WTC11 (cell line): ENCODE results near the gene KEAP1. TPM values are rescaled to one million over a fixed set of nuclear protein-coding genes. Genes with fewer than 3 reads are reported as not detected.

ENCODE experiments used
- ATAC-seq: fragments of 200-7000 bp; cut with Tn5 transposase; 2 replicates; pipeline ENCODE4 v1.10.0; 2021; ENCODE audit warnings: mild to moderate bottlenecking, moderate library complexity
- CTCF ChIA-PET: fragments of 300-600 bp; sonication (Branson Sonifier 250); formaldehyde crosslinking; loops from one replicate; lab custom pipeline; 2021; ENCODE audit warnings: antibody characterized with exemption; lab: Charles Lee
- POLR2A ChIA-PET: fragments of 350-600 bp; sonication (Branson Sonifier 250); formaldehyde crosslinking; loops from one replicate; lab custom pipeline; 2021; ENCODE audit warnings: antibody characterized with exemption; lab: Charles Lee
- DNase-seq: peaks from one replicate; pipeline ENCODE4 v3.0.0; 2021; ENCODE audit warnings: low spot score
- H3K27ac Mint-ChIP-seq: 2 replicates; pipeline ENCODE4 v1.8.0; 2021; ENCODE audit warnings: mixed read lengths
- H3K27me3 Mint-ChIP-seq: 2 replicates; pipeline ENCODE4 v1.8.0; 2021; ENCODE audit warnings: low read depth, mild to moderate bottlenecking, moderate library complexity, mixed read lengths
- H3K36me3 Mint-ChIP-seq: 2 replicates; pipeline ENCODE4 v1.8.0; 2021; ENCODE audit warnings: mixed read lengths
- H3K4me1 Mint-ChIP-seq: 2 replicates; pipeline ENCODE4 v1.8.0; 2022; ENCODE audit warnings: mixed read lengths
- H3K4me3 Mint-ChIP-seq: 2 replicates; pipeline ENCODE4 v1.8.0; 2021; ENCODE audit warnings: mild to moderate bottlenecking, moderate library complexity, mixed read lengths
- H3K9me3 Mint-ChIP-seq: 2 replicates; pipeline ENCODE4 v1.8.0; 2021; ENCODE audit warnings: mixed read lengths
- GTF2I ChIP-seq: fragments of 250-450 bp; sonication (Bioruptor Pico); conservative IDR thresholded peaks from 2 replicates; pipeline ENCODE4 v1.4.0; 2021; ENCODE audit warnings: mild to moderate bottlenecking
- HMGA2 ChIP-seq: fragments of 250-450 bp; sonication (Bioruptor Pico); IDR thresholded peaks from 2 replicates; pipeline ENCODE4 v1.4.0; 2021; ENCODE audit warnings: mild to moderate bottlenecking, moderate library complexity
- IRF2 ChIP-seq: sonication (generic); formaldehyde crosslinking; IDR thresholded peaks from 2 replicates; pipeline ENCODE4 v1.8.0; 2022; ENCODE audit warnings: low read depth, missing genetic modification reagents, borderline replicate concordance
- KAT7 ChIP-seq: sonication (generic); formaldehyde crosslinking; IDR thresholded peaks from 2 replicates; pipeline ENCODE4 v1.8.1; 2023; ENCODE audit warnings: missing genetic modification reagents, mild to moderate bottlenecking, borderline replicate concordance
- MYBL2 ChIP-seq: sonication (generic); formaldehyde crosslinking; IDR thresholded peaks from 2 replicates; pipeline ENCODE4 v1.8.1; 2023; ENCODE audit warnings: mild to moderate bottlenecking, moderate library complexity, missing genetic modification reagents
- NR3C1 ChIP-seq: sonication (generic); formaldehyde crosslinking; conservative IDR thresholded peaks from 2 replicates; pipeline ENCODE4 v1.8.1; 2023; ENCODE audit warnings: low read depth, mild to moderate bottlenecking, missing genetic modification reagents
- SOX15 ChIP-seq: fragments of 250-450 bp; sonication (Bioruptor Pico); IDR thresholded peaks from 2 replicates; pipeline ENCODE4 v1.9.0; 2021; ENCODE audit warnings: mild to moderate bottlenecking
- TEAD1 ChIP-seq: sonication (generic); formaldehyde crosslinking; IDR thresholded peaks from 2 replicates; pipeline ENCODE4 v1.8.0; 2022; ENCODE audit warnings: mild to moderate bottlenecking, missing genetic modification reagents
- TP53 ChIP-seq: sonication (generic); formaldehyde crosslinking; IDR thresholded peaks from 2 replicates; pipeline ENCODE4 v1.8.1; 2023; ENCODE audit warnings: mild to moderate bottlenecking, missing genetic modification reagents
- ZNF138 ChIP-seq: sonication (generic); formaldehyde crosslinking; conservative IDR thresholded peaks from 2 replicates; pipeline ENCODE4 v1.8.1; 2022; ENCODE audit warnings: mild to moderate bottlenecking, moderate library complexity, missing genetic modification reagents
- ZNF232 ChIP-seq: sonication (generic); formaldehyde crosslinking; IDR thresholded peaks from 2 replicates; pipeline ENCODE4 v1.8.0; 2022; ENCODE audit warnings: mild to moderate bottlenecking, missing genetic modification reagents
- ZNF263 ChIP-seq: sonication (generic); formaldehyde crosslinking; IDR thresholded peaks from 2 replicates; pipeline ENCODE4 v1.8.1; 2022; ENCODE audit warnings: low read depth, mild to moderate bottlenecking, moderate library complexity, missing genetic modification reagents
- total RNA-seq: library from RNA; stranded (reverse); gene quantifications from 3 replicates; pipeline ENCODE4 v1.2.3, GENCODE V29; 2021
- TF ChIP-seq, protein P1 (sequence below): sonication (generic); formaldehyde crosslinking; IDR thresholded peaks from 2 replicates; pipeline ENCODE4 v1.8.0; 2022; ENCODE audit warnings: mild to moderate bottlenecking, missing genetic modification reagents
- TF ChIP-seq, protein P2 (sequence below): sonication (generic); formaldehyde crosslinking; IDR thresholded peaks from 2 replicates; pipeline ENCODE4 v1.8.1; 2022; ENCODE audit warnings: low read depth, mild to moderate bottlenecking, moderate library complexity, missing genetic modification reagents, borderline replicate concordance
- TF ChIP-seq, protein P3 (sequence below): sonication (generic); formaldehyde crosslinking; IDR thresholded peaks from 2 replicates; pipeline ENCODE4 v1.8.1; 2022; ENCODE audit warnings: missing genetic modification reagents, borderline replicate concordance
- TF ChIP-seq, protein P4 (sequence below): sonication (generic); formaldehyde crosslinking; IDR thresholded peaks from 2 replicates; pipeline ENCODE4 v1.8.1; 2023; ENCODE audit warnings: mild to moderate bottlenecking, moderate library complexity, missing genetic modification reagents
- TF ChIP-seq, protein P5 (sequence below): sonication (generic); formaldehyde crosslinking; IDR thresholded peaks from 2 replicates; pipeline ENCODE4 v1.8.1; 2022; ENCODE audit warnings: mild to moderate bottlenecking, moderate library complexity, missing genetic modification reagents
- TF ChIP-seq, protein P6 (sequence below): sonication (generic); formaldehyde crosslinking; IDR thresholded peaks from 2 replicates; pipeline ENCODE4 v1.8.0; 2022; ENCODE audit warnings: mild to moderate bottlenecking, missing genetic modification reagents
- TF ChIP-seq, protein P7 (sequence below): sonication (generic); formaldehyde crosslinking; IDR thresholded peaks from 2 replicates; pipeline ENCODE4 v1.8.0; 2022; ENCODE audit warnings: missing genetic modification reagents
- TF ChIP-seq, protein P8 (sequence below): sonication (generic); formaldehyde crosslinking; IDR thresholded peaks from 2 replicates; pipeline ENCODE4 v1.8.1; 2023; ENCODE audit warnings: mild to moderate bottlenecking, missing genetic modification reagents

Gene KEAP1
- total RNA-seq, 1 experiment from 2014 or later = 68.7 TPM

DNA sequence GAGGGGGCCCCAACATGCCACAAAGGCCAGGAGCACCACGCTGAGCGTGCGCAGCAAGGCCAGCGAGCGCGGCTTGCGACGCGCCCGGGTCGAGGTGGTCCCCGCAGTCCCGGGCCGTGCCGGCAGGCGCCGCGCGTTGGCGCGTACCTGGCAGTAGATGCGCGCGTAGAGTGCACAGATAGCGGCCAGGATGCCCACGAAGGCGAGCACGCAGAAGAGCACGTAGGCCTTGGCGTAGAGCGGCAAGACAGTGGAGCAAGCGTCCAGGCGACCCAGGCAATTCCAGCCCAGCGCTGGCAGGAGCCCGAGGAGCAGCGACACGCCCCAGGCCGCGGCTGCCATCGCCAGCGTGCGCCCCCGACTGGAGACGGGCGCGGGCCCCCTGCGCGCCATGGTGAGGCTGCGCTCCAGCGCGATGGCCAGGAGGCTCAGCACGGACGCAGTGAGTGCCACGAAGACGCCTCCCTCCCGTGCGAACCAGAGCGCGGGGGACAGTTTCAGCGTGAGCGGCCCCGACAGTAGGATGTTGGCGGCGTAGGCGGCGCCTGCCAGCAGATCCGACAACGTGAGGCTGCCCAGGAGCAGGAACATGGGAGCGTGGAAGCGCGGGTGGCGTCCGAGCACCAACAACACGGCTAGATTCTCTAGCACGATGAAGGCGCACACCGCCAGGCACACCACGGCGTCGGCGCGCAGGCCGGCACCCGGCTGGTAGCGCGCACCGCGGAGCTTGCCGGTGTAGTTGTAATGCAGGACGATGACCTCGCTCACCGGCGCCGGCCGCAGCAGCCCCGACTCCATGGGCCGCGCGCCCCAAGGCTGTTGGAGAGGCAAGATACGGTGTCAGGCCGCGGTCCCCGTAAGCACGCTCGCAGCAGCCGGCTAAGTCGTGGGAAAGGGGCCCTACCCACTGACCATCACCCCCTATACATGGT lies 11.3 kb upstream of the KEAP1 start (continued):
- TF ChIP-seq, protein P1, sequence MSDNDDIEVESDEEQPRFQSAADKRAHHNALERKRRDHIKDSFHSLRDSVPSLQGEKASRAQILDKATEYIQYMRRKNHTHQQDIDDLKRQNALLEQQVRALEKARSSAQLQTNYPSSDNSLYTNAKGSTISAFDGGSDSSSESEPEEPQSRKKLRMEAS (CRISPR knock-in tag) = peak; percentile 90
- TF ChIP-seq, protein P2, sequence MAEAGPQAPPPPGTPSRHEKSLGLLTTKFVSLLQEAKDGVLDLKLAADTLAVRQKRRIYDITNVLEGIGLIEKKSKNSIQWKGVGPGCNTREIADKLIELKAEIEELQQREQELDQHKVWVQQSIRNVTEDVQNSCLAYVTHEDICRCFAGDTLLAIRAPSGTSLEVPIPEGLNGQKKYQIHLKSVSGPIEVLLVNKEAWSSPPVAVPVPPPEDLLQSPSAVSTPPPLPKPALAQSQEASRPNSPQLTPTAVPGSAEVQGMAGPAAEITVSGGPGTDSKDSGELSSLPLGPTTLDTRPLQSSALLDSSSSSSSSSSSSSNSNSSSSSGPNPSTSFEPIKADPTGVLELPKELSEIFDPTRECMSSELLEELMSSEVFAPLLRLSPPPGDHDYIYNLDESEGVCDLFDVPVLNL (CRISPR knock-in tag) = 0 out of 2 replicates have a peak, but pooled peaks have one; percentile 79
- TF ChIP-seq, protein P3, sequence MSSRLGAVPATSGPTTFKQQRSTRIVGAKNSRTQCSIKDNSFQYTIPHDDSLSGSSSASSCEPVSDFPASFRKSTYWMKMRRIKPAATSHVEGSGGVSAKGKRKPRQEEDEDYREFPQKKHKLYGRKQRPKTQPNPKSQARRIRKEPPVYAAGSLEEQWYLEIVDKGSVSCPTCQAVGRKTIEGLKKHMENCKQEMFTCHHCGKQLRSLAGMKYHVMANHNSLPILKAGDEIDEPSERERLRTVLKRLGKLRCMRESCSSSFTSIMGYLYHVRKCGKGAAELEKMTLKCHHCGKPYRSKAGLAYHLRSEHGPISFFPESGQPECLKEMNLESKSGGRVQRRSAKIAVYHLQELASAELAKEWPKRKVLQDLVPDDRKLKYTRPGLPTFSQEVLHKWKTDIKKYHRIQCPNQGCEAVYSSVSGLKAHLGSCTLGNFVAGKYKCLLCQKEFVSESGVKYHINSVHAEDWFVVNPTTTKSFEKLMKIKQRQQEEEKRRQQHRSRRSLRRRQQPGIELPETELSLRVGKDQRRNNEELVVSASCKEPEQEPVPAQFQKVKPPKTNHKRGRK (CRISPR knock-in tag) = no peak
- TF ChIP-seq, protein P4, sequence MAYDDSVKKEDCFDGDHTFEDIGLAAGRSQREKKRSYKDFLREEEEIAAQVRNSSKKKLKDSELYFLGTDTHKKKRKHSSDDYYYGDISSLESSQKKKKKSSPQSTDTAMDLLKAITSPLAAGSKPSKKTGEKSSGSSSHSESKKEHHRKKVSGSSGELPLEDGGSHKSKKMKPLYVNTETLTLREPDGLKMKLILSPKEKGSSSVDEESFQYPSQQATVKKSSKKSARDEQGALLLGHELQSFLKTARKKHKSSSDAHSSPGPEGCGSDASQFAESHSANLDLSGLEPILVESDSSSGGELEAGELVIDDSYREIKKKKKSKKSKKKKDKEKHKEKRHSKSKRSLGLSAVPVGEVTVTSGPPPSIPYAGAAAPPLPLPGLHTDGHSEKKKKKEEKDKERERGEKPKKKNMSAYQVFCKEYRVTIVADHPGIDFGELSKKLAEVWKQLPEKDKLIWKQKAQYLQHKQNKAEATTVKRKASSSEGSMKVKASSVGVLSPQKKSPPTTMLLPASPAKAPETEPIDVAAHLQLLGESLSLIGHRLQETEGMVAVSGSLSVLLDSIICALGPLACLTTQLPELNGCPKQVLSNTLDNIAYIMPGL (CRISPR knock-in tag) = peak; percentile 93; the same call in 1 of the 2 replicates
- TF ChIP-seq TEAD1 (CRISPR knock-in tag) = no peak
- TF ChIP-seq KAT7 (CRISPR knock-in tag) = peak; percentile 96
- TF ChIP-seq IRF2 = no peak
- TF ChIP-seq ZNF263 (CRISPR knock-in tag) = no peak
- TF ChIP-seq, protein P5, sequence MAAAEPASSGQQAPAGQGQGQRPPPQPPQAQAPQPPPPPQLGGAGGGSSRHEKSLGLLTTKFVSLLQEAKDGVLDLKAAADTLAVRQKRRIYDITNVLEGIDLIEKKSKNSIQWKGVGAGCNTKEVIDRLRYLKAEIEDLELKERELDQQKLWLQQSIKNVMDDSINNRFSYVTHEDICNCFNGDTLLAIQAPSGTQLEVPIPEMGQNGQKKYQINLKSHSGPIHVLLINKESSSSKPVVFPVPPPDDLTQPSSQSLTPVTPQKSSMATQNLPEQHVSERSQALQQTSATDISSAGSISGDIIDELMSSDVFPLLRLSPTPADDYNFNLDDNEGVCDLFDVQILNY = no peak
- TF ChIP-seq MYBL2 (CRISPR knock-in tag) = peak; percentile 68
- 0 out of 2 replicates have a peak, but pooled peaks have one; percentile 21 for TF ChIP-seq ZNF232 (CRISPR knock-in tag)
- TF ChIP-seq, protein P6, sequence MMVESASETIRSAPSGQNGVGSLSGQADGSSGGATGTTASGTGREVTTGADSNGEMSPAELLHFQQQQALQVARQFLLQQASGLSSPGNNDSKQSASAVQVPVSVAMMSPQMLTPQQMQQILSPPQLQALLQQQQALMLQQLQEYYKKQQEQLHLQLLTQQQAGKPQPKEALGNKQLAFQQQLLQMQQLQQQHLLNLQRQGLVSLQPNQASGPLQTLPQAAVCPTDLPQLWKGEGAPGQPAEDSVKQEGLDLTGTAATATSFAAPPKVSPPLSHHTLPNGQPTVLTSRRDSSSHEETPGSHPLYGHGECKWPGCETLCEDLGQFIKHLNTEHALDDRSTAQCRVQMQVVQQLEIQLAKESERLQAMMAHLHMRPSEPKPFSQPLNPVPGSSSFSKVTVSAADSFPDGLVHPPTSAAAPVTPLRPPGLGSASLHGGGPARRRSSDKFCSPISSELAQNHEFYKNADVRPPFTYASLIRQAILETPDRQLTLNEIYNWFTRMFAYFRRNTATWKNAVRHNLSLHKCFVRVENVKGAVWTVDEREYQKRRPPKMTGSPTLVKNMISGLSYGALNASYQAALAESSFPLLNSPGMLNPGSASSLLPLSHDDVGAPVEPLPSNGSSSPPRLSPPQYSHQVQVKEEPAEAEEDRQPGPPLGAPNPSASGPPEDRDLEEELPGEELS (CRISPR knock-in tag) = 0 out of 2 replicates have a peak, but pooled peaks have one; percentile 27
- peak; percentile 77; the same call in 1 of the 2 replicates for TF ChIP-seq TP53
- 0 out of 2 replicates have a peak, but pooled peaks have one; percentile 33 for TF ChIP-seq NR3C1 (CRISPR knock-in tag)
- TF ChIP-seq ZNF138 (CRISPR knock-in tag) = 0 out of 2 replicates have a peak, but pooled peaks have one; percentile 49
- TF ChIP-seq HMGA2 (CRISPR knock-in tag) = no peak
- no peak for TF ChIP-seq SOX15 (CRISPR knock-in tag)

DNA sequence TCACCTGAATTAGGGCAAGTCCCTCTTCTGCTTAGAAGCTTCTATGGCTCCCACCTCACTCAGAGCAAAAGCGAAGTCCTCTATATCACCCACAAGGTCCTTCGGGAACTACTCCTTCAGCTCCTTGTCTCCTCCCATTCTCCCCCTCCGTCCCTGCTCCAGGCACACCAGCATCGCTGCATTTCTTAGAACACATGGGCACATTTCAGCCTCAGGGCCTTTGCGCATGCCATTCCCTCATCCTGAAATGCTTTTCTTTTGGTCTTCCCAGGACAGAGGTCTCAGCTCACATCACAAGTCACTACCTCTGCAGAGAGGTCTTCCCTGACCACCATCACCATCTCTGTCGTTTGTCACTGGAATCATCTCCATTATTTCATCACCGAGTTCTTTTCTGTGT lies 10.1 kb upstream of the KEAP1 start:
- Mint-ChIP-seq H3K4me1 (peaks cover 19% of the 10 kb centered on the region), H3K36me3 (peaks cover 8% of the 10 kb centered on the region; the same call in 1 of the 2 replicates), H3K27me3 (peaks cover 58% of the 10 kb centered on the region), H3K9me3 (no peaks in the 10 kb centered on the region), H3K27ac (no peak overlapping the region), H3K4me3 (peak overlapping the region; percentile 17)
- CTCF ChIA-PET = interaction anchor here (0.7 to 1.7 kb wide), 3 partner anchors 21 to 30 kb away, joined by 3 to 4 read pairs (median 3); no protein-coding TSS in a partner anchor
- ATAC-seq = no peak
- POLR2A ChIA-PET = no interaction called here
- DNase-seq = no peak
- TF ChIP-seq, protein P7, sequence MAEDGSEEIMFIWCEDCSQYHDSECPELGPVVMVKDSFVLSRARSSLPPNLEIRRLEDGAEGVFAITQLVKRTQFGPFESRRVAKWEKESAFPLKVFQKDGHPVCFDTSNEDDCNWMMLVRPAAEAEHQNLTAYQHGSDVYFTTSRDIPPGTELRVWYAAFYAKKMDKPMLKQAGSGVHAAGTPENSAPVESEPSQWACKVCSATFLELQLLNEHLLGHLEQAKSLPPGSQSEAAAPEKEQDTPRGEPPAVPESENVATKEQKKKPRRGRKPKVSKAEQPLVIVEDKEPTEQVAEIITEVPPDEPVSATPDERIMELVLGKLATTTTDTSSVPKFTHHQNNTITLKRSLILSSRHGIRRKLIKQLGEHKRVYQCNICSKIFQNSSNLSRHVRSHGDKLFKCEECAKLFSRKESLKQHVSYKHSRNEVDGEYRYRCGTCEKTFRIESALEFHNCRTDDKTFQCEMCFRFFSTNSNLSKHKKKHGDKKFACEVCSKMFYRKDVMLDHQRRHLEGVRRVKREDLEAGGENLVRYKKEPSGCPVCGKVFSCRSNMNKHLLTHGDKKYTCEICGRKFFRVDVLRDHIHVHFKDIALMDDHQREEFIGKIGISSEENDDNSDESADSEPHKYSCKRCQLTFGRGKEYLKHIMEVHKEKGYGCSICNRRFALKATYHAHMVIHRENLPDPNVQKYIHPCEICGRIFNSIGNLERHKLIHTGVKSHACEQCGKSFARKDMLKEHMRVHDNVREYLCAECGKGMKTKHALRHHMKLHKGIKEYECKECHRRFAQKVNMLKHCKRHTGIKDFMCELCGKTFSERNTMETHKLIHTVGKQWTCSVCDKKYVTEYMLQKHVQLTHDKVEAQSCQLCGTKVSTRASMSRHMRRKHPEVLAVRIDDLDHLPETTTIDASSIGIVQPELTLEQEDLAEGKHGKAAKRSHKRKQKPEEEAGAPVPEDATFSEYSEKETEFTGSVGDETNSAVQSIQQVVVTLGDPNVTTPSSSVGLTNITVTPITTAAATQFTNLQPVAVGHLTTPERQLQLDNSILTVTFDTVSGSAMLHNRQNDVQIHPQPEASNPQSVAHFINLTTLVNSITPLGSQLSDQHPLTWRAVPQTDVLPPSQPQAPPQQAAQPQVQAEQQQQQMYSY (CRISPR knock-in tag) = no peak
- TF ChIP-seq, protein P8, sequence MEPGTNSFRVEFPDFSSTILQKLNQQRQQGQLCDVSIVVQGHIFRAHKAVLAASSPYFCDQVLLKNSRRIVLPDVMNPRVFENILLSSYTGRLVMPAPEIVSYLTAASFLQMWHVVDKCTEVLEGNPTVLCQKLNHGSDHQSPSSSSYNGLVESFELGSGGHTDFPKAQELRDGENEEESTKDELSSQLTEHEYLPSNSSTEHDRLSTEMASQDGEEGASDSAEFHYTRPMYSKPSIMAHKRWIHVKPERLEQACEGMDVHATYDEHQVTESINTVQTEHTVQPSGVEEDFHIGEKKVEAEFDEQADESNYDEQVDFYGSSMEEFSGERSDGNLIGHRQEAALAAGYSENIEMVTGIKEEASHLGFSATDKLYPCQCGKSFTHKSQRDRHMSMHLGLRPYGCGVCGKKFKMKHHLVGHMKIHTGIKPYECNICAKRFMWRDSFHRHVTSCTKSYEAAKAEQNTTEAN = no peak
- TF ChIP-seq GTF2I (CRISPR knock-in tag) = no peak
- TF ChIP-seq, protein P2 (CRISPR knock-in tag) = no peak
